Neuronal stem cell (in vitro differentiated cells): ENCODE measurements around the gene TUFT1.

ENCODE experiments used
- DNase-seq: peaks from one replicate; pipeline ENCODE4 v3.0.0-alpha.2; 2013; ENCODE audit warnings: low spot score
- H2AFZ ChIP-seq: one replicate; pipeline ENCODE4 v1.6.1; 2013; ENCODE audit warnings: mild to moderate bottlenecking, low read length, inconsistent platforms
- H2AK5ac ChIP-seq: 2 replicates; pipeline ENCODE4 v1.6.1; 2013; ENCODE audit warnings: low read depth, mild to moderate bottlenecking, inconsistent platforms, low read length, moderate library complexity, mixed read lengths
- H2BK120ac ChIP-seq: 2 replicates; pipeline ENCODE4 v1.6.1; 2013; ENCODE audit warnings: low read depth, mild to moderate bottlenecking, inconsistent platforms, low read length, moderate library complexity, mixed read lengths
- H2BK12ac ChIP-seq: one replicate; pipeline ENCODE4 v1.6.1; 2013; ENCODE audit warnings: low read length, inconsistent platforms
- H2BK15ac ChIP-seq: 2 replicates; pipeline ENCODE4 v1.6.1; 2013; ENCODE audit warnings: mild to moderate bottlenecking, low read length, inconsistent platforms, mixed read lengths
- H2BK5ac ChIP-seq: one replicate; pipeline ENCODE4 v1.6.1; 2013; ENCODE audit warnings: inconsistent platforms, mild to moderate bottlenecking, low read length, moderate library complexity
- H3K14ac ChIP-seq: one replicate; pipeline ENCODE4 v1.6.1; 2013; ENCODE audit warnings: low read length, inconsistent platforms
- H3K18ac ChIP-seq: 2 replicates; pipeline ENCODE4 v1.6.1; 2013; ENCODE audit warnings: low read length, inconsistent platforms
- H3K23ac ChIP-seq: 2 replicates; pipeline ENCODE4 v1.6.1; 2013; ENCODE audit warnings: low read depth, mild to moderate bottlenecking, mixed read lengths, low read length, inconsistent platforms; ENCODE audit not compliant: poor library complexity
- H3K27ac ChIP-seq: replicated peaks from 3 replicates; pipeline ENCODE4 v1.5.1; 2013; ENCODE audit warnings: low read length, inconsistent platforms
- H3K27me3 ChIP-seq, 3 experiments: 2 replicates each; pipeline ENCODE4 v1.6.1; 2013; ENCODE audit warnings: low read length in 3 of 3, mild to moderate bottlenecking in 2 of 3, inconsistent platforms in 1 of 3, low read depth in 1 of 3, mixed read lengths in 1 of 3, moderate library complexity in 1 of 3; ENCODE audit not compliant: control insufficient read depth in 3 of 3, insufficient read depth in 3 of 3
- H3K36me3 ChIP-seq, 2 donors: replicated peaks in 1 of 2; 2 replicates each; pipeline ENCODE4 v1.6.1; 2013; ENCODE audit warnings: low read length in 2 of 2; ENCODE audit not compliant: control insufficient read depth in 2 of 2, insufficient read depth in 2 of 2
- H3K4ac ChIP-seq: 2 replicates; pipeline ENCODE4 v1.6.1; 2013; ENCODE audit warnings: inconsistent platforms, mild to moderate bottlenecking, low read length, moderate library complexity
- H3K4me1 ChIP-seq, 2 donors: 1 replicate in 1 of 2; 2 replicates in 1 of 2; pipeline ENCODE4 v1.6.1; 2013; ENCODE audit warnings: low read length in 2 of 2, low read depth in 1 of 2; ENCODE audit not compliant: control insufficient read depth in 2 of 2, insufficient read depth in 1 of 2
- H3K4me2 ChIP-seq: one replicate; pipeline ENCODE4 v1.6.1; 2013; ENCODE audit warnings: mild to moderate bottlenecking, low read length, inconsistent platforms; ENCODE audit not compliant: insufficient read depth, poor library complexity, severe bottlenecking
- H3K4me3 ChIP-seq, 2 donors: 2 replicates each; pipeline ENCODE4 v1.5.1; 2013; ENCODE audit warnings: low read length in 2 of 2, mild to moderate bottlenecking in 2 of 2, inconsistent platforms in 1 of 2, moderate library complexity in 1 of 2
- H3K79me1 ChIP-seq: one replicate; pipeline ENCODE4 v1.6.1; 2013; ENCODE audit warnings: low read depth, mild to moderate bottlenecking, inconsistent platforms, low read length, moderate library complexity
- H3K9ac ChIP-seq: one replicate; pipeline ENCODE4 v1.6.1; 2013; ENCODE audit warnings: mild to moderate bottlenecking, low read depth, low read length, inconsistent platforms; ENCODE audit not compliant: poor library complexity
- H3K9me3 ChIP-seq, 2 donors: replicated peaks in 1 of 2; 2 replicates each; pipeline versions ENCODE3 to v1.6.1; 2013; ENCODE audit warnings: low read length in 2 of 2, mild to moderate bottlenecking in 2 of 2, inconsistent platforms in 1 of 2, low read depth in 1 of 2, mixed read lengths in 1 of 2, moderate library complexity in 1 of 2; ENCODE audit not compliant: control insufficient read depth in 2 of 2, insufficient read depth in 1 of 2
- H4K8ac ChIP-seq: one replicate; pipeline ENCODE4 v1.6.1; 2013; ENCODE audit warnings: low read depth, mild to moderate bottlenecking, inconsistent platforms, low read length, moderate library complexity
- H4K91ac ChIP-seq: one replicate; pipeline ENCODE4 v1.6.1; 2013; ENCODE audit warnings: low read length, low read depth, mild to moderate bottlenecking, inconsistent platforms; ENCODE audit not compliant: poor library complexity
- WGBS, 2 donors: extraction: QIAGEN DNeasy Blood & Tissue Kit; methylation state at CpG; one replicate each; pipeline ENCODE4 v1.1.7; 2013; ENCODE audit warnings: missing lambda C conversion rate in 2 of 2, mixed read lengths in 1 of 2; ENCODE audit not compliant: insufficient read length in 2 of 2, insufficient replicate concordance in 1 of 2; ENCODE audit errors: extremely low coverage in 2 of 2; 5-methylcytosine and 5-hydroxymethylcytosine counted together

Gene TUFT1

GRCh38 chr1:151568626-151569088 is 28.5 kb downstream of the TUFT1 start:
- Histone ChIP-seq H3K4me3 (no peak overlapping the region), H3K79me1 (no peaks in the 10 kb centered on the region), H3K18ac (no peak overlapping the region), H3K9ac (no peak overlapping the region), H2AFZ (no peak overlapping the region), H2BK120ac (no peak overlapping the region), H2BK12ac (no peak overlapping the region), H4K91ac (no peak overlapping the region), H3K27ac (no peak overlapping the region), H3K23ac (no peak overlapping the region), H3K4me2 (no peak overlapping the region), H3K9me3 (no peaks in the 10 kb centered on the region), H3K27me3 (no peaks in the 10 kb centered on the region), H2BK15ac (no peak overlapping the region), H2BK5ac (no peak overlapping the region), H3K4ac (no peak overlapping the region), H2AK5ac (no peak overlapping the region), H3K4me1 (peaks cover 3 to 14% of the 10 kb centered on the region in 2 donors), H3K36me3 (peaks cover 13 to 68% of the 10 kb centered on the region in 2 donors), H4K8ac (no peak overlapping the region), H3K14ac (no peak overlapping the region)
- DNase-seq: no peak
- WGBS, 2 donors: no CpG with 5 or more reads among the region's 3 CpGs

GRCh38 chr1:151570819-151571218 is 30.7 kb downstream of the TUFT1 start:
- Histone ChIP-seq H3K4me1 (peaks cover 0 to 5% of the 10 kb centered on the region in 2 donors), H3K9ac (no peak overlapping the region), H2BK12ac (no peak overlapping the region), H2BK5ac (no peak overlapping the region), H3K4me3 (no peak overlapping the region), H2AFZ (no peak overlapping the region), H2BK120ac (no peak overlapping the region), H3K36me3 (peaks cover 23 to 75% of the 10 kb centered on the region in 2 donors), H4K91ac (no peak overlapping the region), H2BK15ac (no peak overlapping the region), H4K8ac (no peak overlapping the region), H3K14ac (no peak overlapping the region), H3K18ac (no peak overlapping the region), H3K9me3 (no peaks in the 10 kb centered on the region), H3K4ac (no peak overlapping the region), H2AK5ac (no peak overlapping the region), H3K27me3 (no peaks in the 10 kb centered on the region), H3K27ac (no peak overlapping the region), H3K23ac (no peak overlapping the region), H3K79me1 (no peaks in the 10 kb centered on the region), H3K4me2 (no peak overlapping the region)
- no CpG with 5 or more reads among the region's 1 CpG for WGBS, 2 donors
- DNase-seq: no peak

- Histone ChIP-seq H2AK5ac (peak overlapping the region; percentile 71), H3K4me3 (no peak overlapping the region), H3K27me3 (no peaks in the 10 kb centered on the region), H3K27ac (no peak overlapping the region), H3K79me1 (no peaks in the 10 kb centered on the region), H4K91ac (no peak overlapping the region), H2AFZ (no peak overlapping the region), H3K9ac (peak overlapping the region; percentile 35), H2BK12ac (no peak overlapping the region), H2BK120ac (no peak overlapping the region), H3K18ac (no peak overlapping the region), H3K9me3 (no peaks in the 10 kb centered on the region), H3K23ac (peak overlapping the region; percentile 86), H3K36me3 (peaks cover 27 to 77% of the 10 kb centered on the region in 2 donors), H2BK5ac (no peak overlapping the region), H3K4ac (no peak overlapping the region), H3K4me1 (no peaks in the 10 kb centered on the region), H4K8ac (no peak overlapping the region), H3K14ac (no peak overlapping the region), H3K4me2 (no peak overlapping the region), H2BK15ac (no peak overlapping the region)
- WGBS, 2 donors: no CpG with 5 or more reads among the region's 12 CpGs
- DNase-seq: no peak
Measured at GRCh38 chr1:151574575-151575529, 34.7 kb downstream of the TUFT1 start.

GRCh38 chr1:151577173-151577572 is 37.1 kb downstream of the TUFT1 start:
- H3K23ac ChIP-seq: no peak overlapping the region
- no peak overlapping the region for H3K18ac ChIP-seq
- H2BK5ac ChIP-seq: no peak overlapping the region
- H2BK120ac ChIP-seq: no peak overlapping the region
- no peak overlapping the region for H3K9ac ChIP-seq
- no peaks in the 10 kb centered on the region for H3K27me3 ChIP-seq
- H2BK12ac ChIP-seq: no peak overlapping the region
- no peaks in the 10 kb centered on the region for H3K4me1 ChIP-seq
- no peak overlapping the region for H2BK15ac ChIP-seq
- DNase-seq: no peak
- no peak overlapping the region for H3K27ac ChIP-seq
- no peaks in the 10 kb centered on the region for H3K79me1 ChIP-seq
- no CpG with 5 or more reads among the region's 2 CpGs for WGBS, 2 donors
- H4K91ac ChIP-seq: no peak overlapping the region
- no peak overlapping the region for H2AK5ac ChIP-seq
- no peak overlapping the region for H3K4me3 ChIP-seq
- H2AFZ ChIP-seq: no peak overlapping the region
- no peak overlapping the region for H3K4ac ChIP-seq
- no peak overlapping the region for H3K4me2 ChIP-seq
- no peak overlapping the region for H3K14ac ChIP-seq
- H3K9me3 ChIP-seq: no peaks in the 10 kb centered on the region
- no peak overlapping the region for H4K8ac ChIP-seq
- H3K36me3 ChIP-seq: peaks cover 27 to 89% of the 10 kb centered on the region in 2 donors
